SK-N-SH treated with all-trans-retinoic acid at 6 μM for 48 hours (cell line): ENCODE measurements around the gene CDC26.

Source experiments
- ATAC-seq: fragments of 200-7000 bp; cut with Tn5 transposase; 3 replicates; pipeline ENCODE4 v1.9.1; 2020; ENCODE audit warnings: mild to moderate bottlenecking, moderate library complexity
- ARNTL ChIP-seq: fragments of 450-650 bp; formaldehyde crosslinking; IDR thresholded peaks from 2 replicates; pipeline ENCODE4 v1.5.0; 2020; ENCODE audit warnings: low read depth, mild to moderate bottlenecking, moderate library complexity, borderline replicate concordance
- BACH2 ChIP-seq: fragments of 250-450 bp; sonication (Bioruptor Pico); IDR thresholded peaks from 2 replicates; pipeline ENCODE4 v1.9.0; 2021; ENCODE audit warnings: mild to moderate bottlenecking, borderline replicate concordance
- CREB5 ChIP-seq: fragments of 250-450 bp; sonication (Bioruptor Pico); IDR thresholded peaks from 2 replicates; pipeline ENCODE4 v1.5.1; 2020; ENCODE audit warnings: low read depth, mild to moderate bottlenecking, moderate library complexity
- CSDC2 ChIP-seq: fragments of 250-450 bp; sonication (Bioruptor Pico); IDR thresholded peaks from 2 replicates; pipeline ENCODE4 v1.5.0; 2020; ENCODE audit warnings: mild to moderate bottlenecking, moderate library complexity
- CSRNP3 ChIP-seq: fragments of 250-450 bp; sonication (Bioruptor Pico); IDR thresholded peaks from 2 replicates; pipeline ENCODE4 v1.5.1; 2021; ENCODE audit warnings: mild to moderate bottlenecking, moderate library complexity
- ESRRG ChIP-seq: fragments of 250-450 bp; sonication (Bioruptor Pico); IDR thresholded peaks from 2 replicates; pipeline ENCODE4 v1.6.1; 2021; ENCODE audit warnings: mild to moderate bottlenecking
- GLIS3 ChIP-seq: fragments of 250-450 bp; sonication (Bioruptor Pico); IDR thresholded peaks from 2 replicates; pipeline ENCODE4 v1.5.0; 2020; ENCODE audit warnings: mild to moderate bottlenecking, moderate library complexity
- ISL1 ChIP-seq: fragments of 250-450 bp; sonication (Bioruptor Pico); IDR thresholded peaks from 2 replicates; pipeline ENCODE4 v2.1.2; 2022; ENCODE audit warnings: mild to moderate bottlenecking, moderate library complexity
- OSR1 ChIP-seq: fragments of 250-450 bp; sonication (Bioruptor Pico); IDR thresholded peaks from 2 replicates; pipeline ENCODE4 v1.8.0; 2022; ENCODE audit warnings: moderate library complexity, mild to moderate bottlenecking, inconsistent platforms
- PATZ1 ChIP-seq: fragments of 250-450 bp; sonication (Bioruptor Pico); IDR thresholded peaks from 2 replicates; pipeline ENCODE4 v1.8.0; 2020; ENCODE audit warnings: mild to moderate bottlenecking, moderate library complexity, borderline replicate concordance
- POU6F1 ChIP-seq: fragments of 250-450 bp; sonication (Bioruptor Pico); IDR thresholded peaks from 2 replicates; pipeline ENCODE4 v1.8.0; 2021; ENCODE audit warnings: low read depth, mild to moderate bottlenecking, moderate library complexity, borderline replicate concordance
- PPARA ChIP-seq: fragments of 250-450 bp; sonication (Bioruptor Pico); IDR thresholded peaks from 2 replicates; pipeline ENCODE4 v1.5.0; 2020; ENCODE audit warnings: mild to moderate bottlenecking, borderline replicate concordance
- RARB ChIP-seq: fragments of 250-450 bp; sonication (Bioruptor Pico); IDR thresholded peaks from 2 replicates; pipeline ENCODE4 v1.8.0; 2021; ENCODE audit warnings: mild to moderate bottlenecking, moderate library complexity
- SNAI2 ChIP-seq: fragments of 250-450 bp; sonication (Bioruptor Pico); IDR thresholded peaks from 2 replicates; pipeline ENCODE4 v1.5.0; 2020; ENCODE audit warnings: mild to moderate bottlenecking, moderate library complexity
- TCF4 ChIP-seq: fragments of 250-450 bp; sonication (Bioruptor Pico); IDR thresholded peaks from 2 replicates; pipeline ENCODE4 v1.8.0; 2021; ENCODE audit warnings: mild to moderate bottlenecking, moderate library complexity, borderline replicate concordance
- TOX ChIP-seq: fragments of 250-450 bp; sonication (Bioruptor Pico); IDR thresholded peaks from 2 replicates; pipeline ENCODE4 v1.8.0; 2021; ENCODE audit warnings: mild to moderate bottlenecking, moderate library complexity, borderline replicate concordance
- TSHZ2 ChIP-seq: fragments of 250-450 bp; sonication (Bioruptor Pico); IDR thresholded peaks from 2 replicates; pipeline ENCODE4 v1.5.0; 2020; ENCODE audit warnings: mild to moderate bottlenecking, moderate library complexity
- ZC3H10 ChIP-seq: fragments of 250-450 bp; sonication (Bioruptor Pico); IDR thresholded peaks from 2 replicates; pipeline ENCODE4 v1.5.1; 2021; ENCODE audit warnings: mild to moderate bottlenecking, moderate library complexity
- ZFP3 ChIP-seq: fragments of 250-450 bp; sonication (Bioruptor Pico); IDR thresholded peaks from 2 replicates; pipeline ENCODE4 v1.5.0; 2020; ENCODE audit warnings: mild to moderate bottlenecking, moderate library complexity
- ZFP30 ChIP-seq: fragments of 450-650 bp; formaldehyde crosslinking; IDR thresholded peaks from 2 replicates; pipeline ENCODE4 v1.5.0; 2022; ENCODE audit warnings: mild to moderate bottlenecking, moderate library complexity
- ZNF565 ChIP-seq: fragments of 450-650 bp; formaldehyde crosslinking; conservative IDR thresholded peaks from 2 replicates; pipeline ENCODE4 v1.5.0; 2020; ENCODE audit warnings: low read depth, mild to moderate bottlenecking, moderate library complexity
- ZNF70 ChIP-seq: fragments of 450-650 bp; formaldehyde crosslinking; IDR thresholded peaks from 2 replicates; pipeline ENCODE4 v1.5.0; 2020; ENCODE audit warnings: mild to moderate bottlenecking, moderate library complexity
- ZNF8 ChIP-seq: fragments of 450-650 bp; formaldehyde crosslinking; IDR thresholded peaks from 2 replicates; pipeline ENCODE4 v1.5.0; 2020; ENCODE audit warnings: mild to moderate bottlenecking, moderate library complexity

CDC26 gene

GRCh38 chr9:113246928-113247327 is 28.4 kb downstream of the CDC26 start:
- no peak for ATAC-seq

GRCh38 chr9:113245894-113246293 is 29.5 kb downstream of the CDC26 start:
- no peak for TF ChIP-seq ESRRG (CRISPR knock-in tag)
- TF ChIP-seq ZNF70 (CRISPR knock-in tag): no peak
- TF ChIP-seq ZFP30: no peak
- TF ChIP-seq, all 23 proteins: peak for 0
- ATAC-seq: no peak

More at GRCh38 chr9:113246928-113247327, 28.4 kb downstream of the CDC26 start:
- TF ChIP-seq CSRNP3 (CRISPR knock-in tag) (no peak), ZFP3 (CRISPR knock-in tag) (no peak), ZFP30 (no peak), PATZ1 (CRISPR knock-in tag) (no peak), BACH2 (CRISPR knock-in tag) (no peak), PPARA (CRISPR knock-in tag) (no peak), POU6F1 (CRISPR knock-in tag) (no peak), ZC3H10 (CRISPR knock-in tag) (no peak), TSHZ2 (no peak), CSDC2 (CRISPR knock-in tag) (no peak)

GRCh38 chr9:113244556-113244955 is 30.8 kb downstream of the CDC26 start:
- ATAC-seq: no peak

GRCh38 chr9:113241161-113241560 is 34.2 kb downstream of the CDC26 start:
- no peak for ATAC-seq
- TF ChIP-seq ZNF565: no peak
- TF ChIP-seq CREB5 (CRISPR knock-in tag): no peak
- TF ChIP-seq ZFP30: no peak
- no peak for TF ChIP-seq ZC3H10 (CRISPR knock-in tag)
- no peak for TF ChIP-seq TCF4
- no peak for TF ChIP-seq TOX
- no peak for TF ChIP-seq ISL1 (CRISPR knock-in tag)
- no peak for TF ChIP-seq ARNTL
- TF ChIP-seq OSR1 (CRISPR knock-in tag): no peak
- TF ChIP-seq PPARA (CRISPR knock-in tag): no peak
- no peak for TF ChIP-seq PATZ1 (CRISPR knock-in tag)
- no peak for TF ChIP-seq BACH2 (CRISPR knock-in tag)
- no peak for TF ChIP-seq RARB (CRISPR knock-in tag)
- TF ChIP-seq GLIS3: no peak
- TF ChIP-seq CSRNP3 (CRISPR knock-in tag): no peak

More at GRCh38 chr9:113244556-113244955, 30.8 kb downstream of the CDC26 start:
- TF ChIP-seq SNAI2 (no peak), BACH2 (CRISPR knock-in tag) (no peak), CSDC2 (CRISPR knock-in tag) (no peak), ISL1 (CRISPR knock-in tag) (no peak), TOX (no peak), OSR1 (CRISPR knock-in tag) (no peak), GLIS3 (no peak), ZNF8 (CRISPR knock-in tag) (no peak), TCF4 (no peak), ZFP30 (no peak)
